Activated CD8-positive, alpha-beta T cell treated with anti-CD3 and anti-CD28 coated beads for 36 hours (primary cell): ENCODE measurements around the gene GNG4. TPM values are rescaled to one million over a fixed set of nuclear protein-coding genes. Genes with fewer than 3 reads are reported as not detected.

Experiments
- ATAC-seq: fragments of 200-7000 bp; cut with Tn5 transposase; one replicate; pipeline ENCODE4 v1.10.0; 2021; ENCODE audit warnings: mild to moderate bottlenecking, moderate library complexity
- CTCF ChIA-PET: fragments of 350-600 bp; sonication (Branson Sonifier 250); formaldehyde crosslinking; loops from one replicate; lab custom pipeline; 2021; ENCODE audit warnings: antibody characterized with exemption; lab: Charles Lee
- POLR2A ChIA-PET: fragments of 350-600 bp; sonication (Branson Sonifier 250); formaldehyde crosslinking; loops from one replicate; lab custom pipeline; 2021; ENCODE audit warnings: antibody characterized with exemption; lab: Charles Lee
- DNase-seq: peaks from one replicate; pipeline ENCODE4 v3.0.0-alpha.2; 2020
- H3K27ac Mint-ChIP-seq: one replicate; pipeline ENCODE4 v1.8.0; 2021; ENCODE audit warnings: mild to moderate bottlenecking, mixed read lengths
- H3K27me3 Mint-ChIP-seq: one replicate; pipeline ENCODE4 v1.8.0; 2021; ENCODE audit warnings: mixed read lengths
- H3K36me3 Mint-ChIP-seq: one replicate; pipeline ENCODE4 v1.8.0; 2021; ENCODE audit warnings: low read depth, mixed read lengths
- H3K4me1 Mint-ChIP-seq: one replicate; pipeline ENCODE4 v1.8.0; 2021; ENCODE audit warnings: low read depth, mixed read lengths
- H3K4me3 Mint-ChIP-seq: one replicate; pipeline ENCODE4 v1.8.0; 2021; ENCODE audit warnings: mild to moderate bottlenecking, moderate library complexity, mixed read lengths
- H3K9me3 Mint-ChIP-seq: one replicate; pipeline ENCODE4 v1.8.0; 2021; ENCODE audit warnings: mixed read lengths
- CTCF ChIP-seq: fragments of 200-600 bp; IDR thresholded peaks from one replicate; pipeline ENCODE4 v1.8.0; 2022; ENCODE audit warnings: antibody characterized with exemption, mild to moderate bottlenecking
- intact Hi-C: fragments of 100-400 bp; cut with micrococcal nuclease; formaldehyde crosslinking; loops from one replicate; pipeline ENCODE4 v1.10.0; 2022
- total RNA-seq, 2 experiments: library from RNA; stranded (reverse); gene quantifications; one replicate each; pipeline ENCODE4 v1.2.3, GENCODE V29; 2021

Gene GNG4
- total RNA-seq, 2 experiments from 2014 or later: 2.2 to 2.3 TPM

GRCh38 chr1:235659186-235659771 lies 9.7 kb upstream of the GNG4 start:
- Mint-ChIP-seq H3K4me1 (no peaks in the 10 kb centered on the region), H3K36me3 (peaks cover 13% of the 10 kb centered on the region), H3K4me3 (no peak overlapping the region), H3K27ac (no peak overlapping the region), H3K9me3 (peaks cover 2% of the 10 kb centered on the region), H3K27me3 (peaks cover 11% of the 10 kb centered on the region)
- intact Hi-C loops: no loop called here
- POLR2A ChIA-PET: no interaction called here
- TF ChIP-seq CTCF: no peak
- CTCF ChIA-PET: interaction anchor here (2.1 kb wide), 1 partner anchor 146 kb away, joined by 7 read pairs; no protein-coding TSS in a partner anchor
- ATAC-seq (no peak), DNase-seq (no peak)

- intact Hi-C loops: no loop called here
- H3K27me3 Mint-ChIP-seq: peaks cover 18% of the 10 kb centered on the region
- POLR2A ChIA-PET: interaction anchor here (0.6 to 1.5 kb wide), 2 partner anchors 9 to 32 kb away, joined by 3 to 4 read pairs; no protein-coding TSS in a partner anchor
- no peaks in the 10 kb centered on the region for H3K4me1 Mint-ChIP-seq
- peaks cover 6% of the 10 kb centered on the region for H3K36me3 Mint-ChIP-seq
- DNase-seq (no peak), ATAC-seq (no peak)
- CTCF ChIA-PET: interaction anchor here (1.3 to 2.1 kb wide), 2 partner anchors 22 to 144 kb away, joined by 3 to 7 read pairs; no protein-coding TSS in a partner anchor
- peaks cover 5% of the 10 kb centered on the region for H3K9me3 Mint-ChIP-seq
- no peak overlapping the region for H3K4me3 Mint-ChIP-seq
- no peak overlapping the region for H3K27ac Mint-ChIP-seq
- no peak for TF ChIP-seq CTCF
These were observed 8.4 kb upstream of the GNG4 start for GRCh38 chr1:235657747-235658526.

- Mint-ChIP-seq H3K27me3 (peaks cover 24% of the 10 kb centered on the region), H3K4me3 (no peak overlapping the region), H3K9me3 (peaks cover 5% of the 10 kb centered on the region), H3K27ac (no peak overlapping the region), H3K36me3 (peaks cover 2% of the 10 kb centered on the region), H3K4me1 (no peaks in the 10 kb centered on the region)
- POLR2A ChIA-PET: interaction anchor here (0.6 to 1.5 kb wide), 2 partner anchors 8 to 31 kb away, joined by 3 to 4 read pairs; no protein-coding TSS in a partner anchor
- CTCF ChIA-PET: interaction anchor here (1.3 to 2.1 kb wide), 2 partner anchors 22 to 144 kb away, joined by 3 to 7 read pairs; no protein-coding TSS in a partner anchor
- ATAC-seq (no peak), DNase-seq (no peak)
- no peak for TF ChIP-seq CTCF
- intact Hi-C loops: no loop called here
These were observed 7.7 kb upstream of the GNG4 start for GRCh38 chr1:235657269-235657668.

GRCh38 chr1:235652364-235652763 lies 2.8 kb upstream of the GNG4 start:
- Mint-ChIP-seq H3K36me3 (no peaks in the 10 kb centered on the region), H3K9me3 (peaks cover 5% of the 10 kb centered on the region), H3K27me3 (peaks cover 52% of the 10 kb centered on the region), H3K4me1 (peaks cover 8% of the 10 kb centered on the region), H3K4me3 (no peak overlapping the region), H3K27ac (no peak overlapping the region)
- ChIA-PET POLR2A (no interaction called here), CTCF (interaction anchor here (1.2 kb wide), 1 partner anchor 51 kb away, joined by 3 read pairs; no protein-coding TSS in a partner anchor)
- intact Hi-C loops: no loop called here
- TF ChIP-seq CTCF: no peak
- ATAC-seq: no peak
- no peak for DNase-seq
